OCI-LY1 (cell line): ENCODE data around the gene BAIAP2L1.

Experiments used
- EZH2 ChIP-seq: fragments of 200-600 bp; sonication (generic), shearing (Covaris generic); IDR thresholded peaks from 2 replicates; pipeline ENCODE4 v1.8.0; 2017; ENCODE audit warnings: borderline replicate concordance, mixed run types, mild to moderate bottlenecking, antibody characterized with exemption, low read length, moderate library complexity, mixed read lengths
- TF ChIP-seq, protein P1 (sequence below): fragments of 200-600 bp; sonication (generic), shearing (Covaris generic); IDR thresholded peaks from 2 replicates; pipeline ENCODE4 v1.5.1; 2017; ENCODE audit warnings: mild to moderate bottlenecking, antibody characterized with exemption, low read length, moderate library complexity, mixed read lengths

GRCh38 chr7:98291717-98292116 lies 109.2 kb downstream of the BAIAP2L1 start:
- no peak for TF ChIP-seq EZH2
- TF ChIP-seq, protein P1, sequence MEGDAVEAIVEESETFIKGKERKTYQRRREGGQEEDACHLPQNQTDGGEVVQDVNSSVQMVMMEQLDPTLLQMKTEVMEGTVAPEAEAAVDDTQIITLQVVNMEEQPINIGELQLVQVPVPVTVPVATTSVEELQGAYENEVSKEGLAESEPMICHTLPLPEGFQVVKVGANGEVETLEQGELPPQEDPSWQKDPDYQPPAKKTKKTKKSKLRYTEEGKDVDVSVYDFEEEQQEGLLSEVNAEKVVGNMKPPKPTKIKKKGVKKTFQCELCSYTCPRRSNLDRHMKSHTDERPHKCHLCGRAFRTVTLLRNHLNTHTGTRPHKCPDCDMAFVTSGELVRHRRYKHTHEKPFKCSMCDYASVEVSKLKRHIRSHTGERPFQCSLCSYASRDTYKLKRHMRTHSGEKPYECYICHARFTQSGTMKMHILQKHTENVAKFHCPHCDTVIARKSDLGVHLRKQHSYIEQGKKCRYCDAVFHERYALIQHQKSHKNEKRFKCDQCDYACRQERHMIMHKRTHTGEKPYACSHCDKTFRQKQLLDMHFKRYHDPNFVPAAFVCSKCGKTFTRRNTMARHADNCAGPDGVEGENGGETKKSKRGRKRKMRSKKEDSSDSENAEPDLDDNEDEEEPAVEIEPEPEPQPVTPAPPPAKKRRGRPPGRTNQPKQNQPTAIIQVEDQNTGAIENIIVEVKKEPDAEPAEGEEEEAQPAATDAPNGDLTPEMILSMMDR, result peak; percentile 29; the same call in 1 of the 2 replicates
